ENCODE measurements around the gene WWP2.
"Not testable (repeated sequence)": the region's sequence is repeated elsewhere in the genome, so short reads cannot be mapped to it uniquely, and the experiment has no call there.

The WWP2 gene

DNA sequence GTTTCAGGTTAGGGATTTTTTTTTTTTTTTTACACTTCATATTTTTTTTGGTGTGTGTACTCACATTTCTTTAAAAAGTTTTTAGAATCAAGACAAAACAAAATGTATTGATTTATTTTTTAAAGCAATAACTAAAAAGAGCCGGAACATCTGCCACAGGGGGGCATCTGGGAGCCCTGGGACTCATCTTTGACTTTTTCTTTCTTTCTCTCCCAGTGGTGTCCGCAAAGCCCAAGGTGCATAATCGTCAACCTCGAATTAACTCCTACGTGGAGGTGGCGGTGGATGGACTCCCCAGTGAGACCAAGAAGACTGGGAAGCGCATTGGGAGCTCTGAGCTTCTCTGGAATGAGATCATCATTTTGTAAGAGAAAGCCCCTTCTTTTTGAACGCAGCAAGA, 36.3 kb downstream of the WWP2 start:
- DNase-seq: no peak

DNA sequence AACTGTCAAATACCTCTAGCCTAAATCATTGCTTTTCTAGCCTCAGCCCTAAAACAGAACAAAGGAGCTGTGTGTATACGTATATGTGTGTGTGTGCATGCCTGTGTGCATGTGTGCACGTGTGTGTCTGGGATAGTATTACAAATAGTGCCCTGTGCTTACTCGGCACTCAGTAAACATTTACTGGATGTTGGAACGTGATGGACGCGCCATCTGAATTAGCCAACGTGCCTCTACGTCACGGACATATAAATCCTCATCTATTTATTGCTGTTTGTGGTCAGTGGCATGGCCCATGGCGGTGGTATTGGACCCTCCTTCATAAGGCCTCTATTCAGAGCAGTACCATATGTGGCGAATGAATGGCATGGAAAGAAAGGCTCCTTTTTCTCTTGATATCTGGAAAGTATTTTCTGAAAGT, 37.5 kb downstream of the WWP2 start:
- DNase-seq: no peak

DNA sequence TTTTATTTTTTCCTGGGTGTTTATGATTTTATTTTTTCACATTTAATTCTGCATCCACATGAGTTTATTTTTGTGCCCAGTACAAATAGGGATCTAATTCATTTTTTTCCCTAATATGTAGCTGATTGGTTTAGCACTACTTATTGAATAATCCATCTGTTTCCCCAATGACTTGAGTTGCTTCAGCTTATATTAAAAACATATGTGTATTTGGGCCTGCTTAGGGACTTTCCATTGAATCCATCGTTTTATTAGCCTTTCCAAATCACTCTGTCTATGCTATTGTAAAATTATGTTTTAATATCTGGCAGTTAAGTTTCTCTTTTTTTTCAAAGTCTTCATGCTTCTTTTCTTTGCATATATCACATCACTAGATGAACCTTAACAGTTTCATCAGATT, 42.2 kb downstream of the WWP2 start:
- no peak for DNase-seq

DNA sequence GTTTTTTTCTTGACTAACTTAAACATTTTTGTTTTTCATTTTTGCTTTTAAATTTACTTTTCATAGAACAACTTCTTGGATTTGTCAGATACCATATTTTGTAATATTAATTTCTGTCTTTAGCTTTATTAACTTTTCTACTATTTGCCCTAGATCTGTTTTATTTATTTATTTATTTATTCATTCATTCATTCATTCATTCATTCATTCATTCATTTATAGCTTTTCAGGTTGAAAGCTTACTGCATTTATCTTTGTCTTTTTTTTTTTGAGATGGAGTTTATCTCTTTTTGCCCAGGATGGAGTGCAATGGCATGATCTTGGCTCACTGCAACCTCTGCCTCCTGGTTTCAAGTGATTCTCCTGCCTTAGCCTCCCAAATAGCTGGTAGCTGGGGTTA, 44.6 kb downstream of the WWP2 start:
- DNase-seq: not testable (repeated sequence)

DNA sequence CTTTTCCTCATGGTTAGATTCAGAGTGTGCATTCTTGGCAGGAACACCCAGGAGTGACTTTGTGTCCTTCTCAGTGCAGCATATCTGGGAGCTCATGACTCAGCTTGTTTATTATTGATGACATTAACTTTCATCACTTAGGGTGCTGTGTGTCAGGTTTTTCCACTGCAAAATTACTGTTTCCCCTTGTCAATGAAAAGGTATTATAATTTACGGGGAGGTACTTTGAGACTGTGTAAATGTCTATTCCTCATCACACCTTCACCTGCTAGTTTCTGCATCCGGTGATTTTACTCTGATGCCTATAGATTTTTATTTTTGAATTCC, 50.5 kb downstream of the WWP2 start:
- no peak for DNase-seq

DNA sequence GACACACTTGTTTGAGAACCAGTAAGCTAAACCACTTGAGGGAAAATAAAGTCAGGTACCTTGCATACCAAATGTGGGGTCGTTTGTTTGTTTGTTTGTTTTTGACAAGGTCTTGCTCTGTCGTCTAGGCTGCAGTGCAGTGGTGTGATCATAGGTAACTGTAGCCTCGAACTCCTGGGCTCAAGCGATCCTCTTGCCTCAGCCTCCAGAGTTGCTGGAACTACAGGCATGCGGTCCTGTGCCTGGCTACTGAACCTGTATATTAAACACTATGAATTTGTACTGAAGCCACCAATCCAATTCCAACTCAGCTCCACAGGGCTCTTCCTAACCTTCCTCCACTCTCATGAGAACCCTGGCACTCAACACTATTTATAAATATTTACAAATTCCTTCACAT, 51.9 kb downstream of the WWP2 start:
- no peak for DNase-seq

DNA sequence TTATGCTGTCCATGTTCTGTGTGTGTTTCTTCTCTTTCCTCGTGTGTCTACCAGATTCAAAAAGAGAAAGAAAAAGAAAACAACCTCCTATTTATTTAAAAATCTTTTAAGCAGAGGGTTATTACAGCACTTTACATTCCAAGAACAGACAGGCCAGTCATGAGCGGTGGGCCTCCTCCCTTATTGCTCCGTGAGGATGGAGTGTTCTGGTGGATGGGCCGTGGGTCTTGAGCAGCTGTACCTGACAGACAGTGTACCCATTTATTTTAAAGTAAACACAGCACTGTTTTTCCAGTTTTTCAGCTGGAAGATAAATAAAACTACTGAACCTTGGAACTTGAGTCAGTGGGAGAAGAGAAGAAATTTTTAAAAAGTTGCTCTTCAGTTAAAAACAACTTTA, 52.4 kb downstream of the WWP2 start:
- DNase-seq: no peak

DNA sequence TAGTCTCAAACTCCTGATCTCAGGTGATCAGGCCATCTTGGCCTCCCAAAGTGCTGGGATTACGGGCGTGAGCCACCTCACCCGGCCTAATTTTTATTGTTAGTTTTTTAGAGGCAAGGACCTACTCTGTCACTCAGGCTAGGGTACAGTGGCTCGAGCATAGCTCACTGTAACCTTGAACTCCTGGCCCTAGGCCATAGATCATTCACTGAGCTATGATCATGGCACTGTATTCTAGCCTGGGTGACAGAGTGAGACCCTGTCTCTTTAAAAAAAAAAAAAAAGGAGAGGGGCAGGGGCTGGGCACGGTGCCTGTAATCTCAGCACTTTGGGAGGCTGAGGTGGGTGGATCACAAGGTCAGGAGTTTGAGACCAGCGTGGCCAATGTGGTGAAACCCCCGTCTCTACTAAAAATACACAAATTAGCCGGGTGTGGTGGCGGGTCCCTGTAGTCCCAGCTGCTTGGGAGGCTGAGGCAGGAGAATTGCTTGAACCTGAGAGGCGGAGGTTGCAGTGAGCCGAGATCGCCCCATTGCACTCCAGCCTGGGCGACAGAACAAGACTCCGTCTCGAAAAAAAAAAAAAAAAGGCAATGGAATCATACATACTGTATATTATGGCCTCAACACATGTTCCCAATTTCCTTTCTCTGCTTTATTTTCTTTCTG, 53.2 kb downstream of the WWP2 start:
- not testable (repeated sequence) for DNase-seq

DNA sequence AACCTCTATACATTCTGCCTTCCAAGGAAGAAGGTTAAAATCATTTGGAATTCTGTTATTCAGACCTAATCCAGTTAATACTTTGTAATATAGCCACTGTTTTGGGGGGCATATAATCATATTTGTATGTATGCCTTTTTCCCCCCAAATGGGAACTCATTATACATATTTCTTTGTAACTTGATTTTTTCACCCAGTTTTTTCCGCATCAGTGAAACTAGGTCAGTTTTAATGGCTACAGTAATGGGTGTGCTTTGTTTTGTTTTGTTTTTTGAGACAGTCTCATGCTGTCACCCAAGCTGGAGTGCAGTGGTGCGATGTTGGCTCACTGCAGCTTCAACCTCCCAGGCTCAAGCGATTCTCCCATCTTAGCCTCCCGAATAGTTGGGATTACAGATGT, 54.9 kb downstream of the WWP2 start:
- no peak for DNase-seq

DNA sequence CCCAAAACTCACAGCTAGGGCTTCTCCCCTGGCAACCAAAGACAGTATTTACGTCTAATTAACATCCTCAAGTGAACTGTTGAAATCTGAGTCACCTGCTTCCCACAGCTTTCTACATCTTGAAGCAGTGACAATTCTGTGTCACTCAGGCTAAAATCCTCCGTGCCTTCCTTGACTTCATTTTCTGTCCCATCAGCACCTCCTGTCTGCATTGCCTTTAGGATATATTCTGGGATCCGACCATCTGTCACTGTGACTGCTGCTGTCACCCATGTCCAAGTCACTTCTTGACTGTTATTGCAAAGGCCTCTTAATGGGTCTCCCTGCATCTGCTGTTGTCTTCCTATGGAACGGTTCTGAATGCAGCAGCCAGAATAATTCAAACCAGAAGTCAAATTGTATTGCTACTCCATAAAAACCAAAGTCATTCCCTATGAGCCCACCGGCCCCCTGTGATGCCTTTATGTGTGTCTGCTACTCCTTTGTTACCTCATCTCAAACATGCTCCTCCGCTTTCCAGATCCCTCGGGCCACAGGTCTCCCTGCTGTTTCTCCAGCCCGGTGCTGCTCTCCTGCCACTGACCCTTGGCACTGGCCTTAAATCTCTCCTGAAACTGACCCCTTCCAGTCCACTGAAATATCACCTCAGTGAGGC, 56.9 kb downstream of the WWP2 start:
- no peak for DNase-seq

DNA sequence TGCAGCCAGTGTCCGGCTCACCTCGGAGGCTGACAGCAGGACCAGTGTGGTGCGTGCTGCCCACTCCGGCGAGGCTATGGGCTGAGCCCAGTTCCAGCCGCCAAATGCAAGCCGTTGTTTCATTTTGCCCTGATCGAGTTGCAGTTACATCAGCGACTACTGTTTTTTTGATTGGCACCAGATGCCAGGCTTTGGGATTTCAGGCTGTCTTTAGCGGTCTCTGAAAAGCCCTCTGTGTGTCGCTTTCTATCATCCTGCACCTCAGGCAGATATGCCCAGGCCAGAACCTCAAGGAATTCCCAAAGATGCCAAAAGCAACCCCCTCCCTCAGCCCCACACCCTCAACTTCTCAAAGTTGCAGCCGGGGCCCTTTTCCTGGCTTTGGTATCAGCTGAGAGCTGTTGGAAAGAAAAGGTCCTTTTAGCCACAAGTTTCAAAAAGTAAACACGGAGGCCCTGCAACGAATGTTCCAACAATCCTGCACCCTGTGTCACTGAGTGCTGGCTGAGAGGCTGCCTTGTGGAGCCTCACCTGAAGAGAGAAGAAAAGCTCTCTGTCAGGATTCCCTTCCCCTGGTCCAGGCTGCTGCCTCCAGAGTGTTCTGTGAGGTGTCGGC, 58.9 kb downstream of the WWP2 start:
- DNase-seq: no peak

DNA sequence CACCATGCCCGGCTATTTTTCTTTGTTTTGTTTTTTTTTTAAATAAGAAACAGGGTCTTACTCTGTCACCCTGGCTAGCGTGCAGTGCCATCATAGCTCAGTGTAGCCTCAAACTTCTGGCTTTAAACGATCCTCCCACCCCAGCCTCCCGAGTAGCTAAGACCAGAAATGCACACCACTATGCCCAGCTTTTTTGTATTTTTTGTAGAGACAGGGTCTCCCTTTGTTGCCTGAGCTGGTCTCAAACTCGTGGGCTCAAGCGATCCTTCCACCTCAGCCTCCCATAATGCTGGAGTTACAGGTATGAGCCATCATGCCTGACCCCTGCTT, 59.7 kb downstream of the WWP2 start:
- DNase-seq: no peak

DNA sequence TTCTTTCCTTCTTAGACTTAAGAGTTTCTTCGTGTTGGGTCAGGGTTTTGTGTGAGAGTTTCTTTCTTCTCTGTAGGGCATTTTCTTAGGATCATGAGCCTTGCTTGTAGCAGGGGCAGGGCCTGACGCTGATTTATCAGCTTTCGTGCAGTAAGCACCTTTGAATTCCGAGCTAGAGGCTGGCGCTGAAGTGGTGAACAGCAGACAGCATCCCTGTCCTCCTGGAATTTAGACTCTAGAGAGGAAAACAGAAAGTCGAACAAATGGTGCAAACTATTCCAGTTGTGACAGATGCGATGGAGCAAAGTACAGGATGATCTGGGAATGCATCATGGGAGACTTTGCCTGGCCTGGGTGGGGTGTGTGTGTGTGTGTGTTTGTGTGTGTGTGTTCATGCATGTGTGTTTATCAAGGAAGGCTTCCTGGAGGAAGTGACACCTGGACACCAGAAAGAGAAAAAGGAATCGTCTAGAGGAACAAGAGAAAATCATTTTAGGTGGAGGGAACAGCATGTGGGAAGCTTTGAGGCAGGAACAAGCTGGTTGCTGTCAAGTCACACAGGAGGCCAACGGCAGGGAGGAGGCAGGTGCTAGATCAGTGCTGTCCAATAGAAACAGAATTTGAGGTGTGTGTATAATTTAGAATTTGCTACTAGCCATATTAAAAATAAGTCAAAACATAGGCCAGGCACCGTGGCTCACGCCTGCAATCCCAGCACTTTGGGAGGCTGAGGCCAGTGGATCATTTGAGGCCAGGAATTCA, 60.2 kb downstream of the WWP2 start:
- no peak for DNase-seq

DNA sequence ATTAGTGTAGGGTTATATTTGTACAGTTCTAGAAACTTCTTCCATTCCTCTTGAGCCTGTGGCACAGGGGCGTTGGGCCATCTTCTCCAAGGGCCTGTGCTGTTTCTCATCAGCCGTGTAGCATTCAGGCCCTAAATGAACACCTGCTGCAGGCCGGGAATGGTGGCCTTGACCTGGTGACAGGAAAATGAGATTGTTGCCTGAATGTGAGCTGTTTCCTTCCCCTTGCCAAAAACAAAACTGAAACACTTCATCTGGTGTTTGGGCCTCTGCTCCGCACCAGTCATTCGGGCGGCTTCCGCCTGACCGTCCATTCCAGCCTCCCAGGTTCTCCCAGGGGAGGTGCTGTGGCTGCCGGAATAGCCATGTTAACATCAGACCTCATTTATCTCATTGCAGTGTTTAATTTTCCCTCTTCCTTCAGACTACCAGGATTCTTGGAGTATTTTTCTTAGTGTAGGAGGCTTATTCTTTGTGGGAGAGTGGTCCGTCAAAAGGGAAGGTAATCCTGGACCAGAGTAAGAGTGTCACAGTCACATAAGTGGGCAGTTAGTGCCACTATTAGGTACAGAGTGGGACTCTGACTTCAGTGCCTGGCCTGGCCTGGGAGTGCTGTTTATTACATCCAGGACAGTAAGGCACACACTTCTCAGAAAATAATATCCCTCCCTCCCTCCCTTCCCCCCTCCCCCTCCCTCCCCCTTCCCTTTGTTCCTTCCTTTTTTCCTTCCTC, 61.9 kb downstream of the WWP2 start:
- DNase-seq: no peak

DNA sequence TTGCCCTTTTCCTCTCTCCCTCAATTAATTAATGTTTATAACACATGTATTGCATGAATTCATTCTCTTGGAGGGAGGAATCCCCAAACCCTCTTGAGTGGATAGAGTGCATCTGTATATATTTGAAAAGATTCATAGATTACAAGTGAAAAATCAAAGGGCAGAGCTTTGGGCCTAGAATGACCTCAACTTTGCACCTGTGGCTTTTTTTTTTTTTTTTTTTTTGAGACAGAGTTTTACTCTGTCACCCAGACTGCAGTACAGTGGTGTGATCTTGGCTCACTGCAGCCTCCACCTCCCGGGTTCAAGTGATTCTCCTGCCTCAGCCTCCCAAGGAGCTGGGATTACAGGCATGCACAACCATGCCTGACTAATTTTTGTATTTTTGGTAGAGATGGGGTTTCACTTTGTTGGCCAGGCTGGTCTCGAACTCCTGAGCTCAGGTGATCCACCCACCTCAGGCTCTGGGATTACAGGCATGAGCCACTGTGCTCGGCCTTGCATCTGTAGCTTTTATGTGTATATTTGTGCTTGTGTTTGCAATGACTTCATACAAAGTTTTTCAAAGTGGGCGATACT, 62.5 kb downstream of the WWP2 start:
- DNase-seq: not testable (repeated sequence)

DNA sequence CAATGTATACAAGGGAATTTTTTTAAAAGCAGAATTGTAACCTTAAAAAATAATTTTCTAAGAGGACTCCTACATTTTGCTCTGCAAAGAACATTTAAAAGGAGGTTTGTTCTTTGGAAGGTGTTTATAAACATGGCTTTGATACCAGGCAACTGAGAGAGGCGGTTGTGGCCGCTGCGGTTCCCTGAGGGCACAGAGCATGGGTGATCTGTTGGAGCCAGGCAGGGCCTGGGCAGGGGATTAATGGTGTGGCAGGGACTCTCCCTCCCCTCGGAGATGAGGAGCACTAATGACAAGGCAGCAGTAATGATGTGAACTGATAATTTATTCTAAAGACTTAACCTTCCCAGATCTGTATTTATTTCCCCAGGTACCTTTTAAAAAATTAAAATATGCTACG, 65.4 kb downstream of the WWP2 start:
- DNase-seq: no peak

DNA sequence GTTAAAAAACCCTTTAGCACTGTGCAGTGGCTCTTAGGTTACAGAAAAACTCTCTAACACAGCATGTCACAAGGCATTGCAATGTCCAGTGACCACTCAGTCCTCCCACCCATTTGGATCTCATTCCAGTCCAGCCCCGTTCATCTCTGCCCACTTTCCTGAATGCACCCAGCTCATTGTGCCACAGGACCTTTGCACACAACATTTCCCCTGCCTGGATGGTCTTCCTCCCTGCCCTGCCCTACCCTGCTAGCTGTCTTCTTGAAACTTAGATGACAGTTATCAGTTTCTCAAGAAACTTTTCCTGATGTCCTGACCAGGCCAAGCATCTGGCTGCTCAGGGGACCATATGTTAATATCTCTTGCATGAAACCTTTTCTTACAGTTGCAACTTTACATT, 67.2 kb downstream of the WWP2 start:
- no peak for DNase-seq

DNA sequence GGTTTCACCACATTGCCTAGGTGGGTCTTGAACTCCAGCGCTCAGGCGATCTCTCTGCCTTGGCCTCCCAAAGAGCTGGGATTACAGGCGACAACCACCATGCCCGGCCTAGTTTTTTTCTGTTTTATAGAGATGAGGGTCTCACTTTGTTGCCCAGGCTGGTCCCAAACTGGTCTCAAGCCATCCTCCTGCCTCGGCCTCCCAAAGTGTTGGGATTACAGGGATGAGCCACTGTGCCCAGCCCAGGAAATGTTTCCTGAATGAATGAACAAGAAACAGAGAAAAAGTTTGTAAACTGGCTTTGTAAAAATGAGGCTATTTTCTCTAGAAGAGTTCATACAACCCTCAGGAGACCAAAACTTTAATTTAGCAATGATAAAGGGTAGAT, 68.0 kb downstream of the WWP2 start:
- DNase-seq: no peak

DNA sequence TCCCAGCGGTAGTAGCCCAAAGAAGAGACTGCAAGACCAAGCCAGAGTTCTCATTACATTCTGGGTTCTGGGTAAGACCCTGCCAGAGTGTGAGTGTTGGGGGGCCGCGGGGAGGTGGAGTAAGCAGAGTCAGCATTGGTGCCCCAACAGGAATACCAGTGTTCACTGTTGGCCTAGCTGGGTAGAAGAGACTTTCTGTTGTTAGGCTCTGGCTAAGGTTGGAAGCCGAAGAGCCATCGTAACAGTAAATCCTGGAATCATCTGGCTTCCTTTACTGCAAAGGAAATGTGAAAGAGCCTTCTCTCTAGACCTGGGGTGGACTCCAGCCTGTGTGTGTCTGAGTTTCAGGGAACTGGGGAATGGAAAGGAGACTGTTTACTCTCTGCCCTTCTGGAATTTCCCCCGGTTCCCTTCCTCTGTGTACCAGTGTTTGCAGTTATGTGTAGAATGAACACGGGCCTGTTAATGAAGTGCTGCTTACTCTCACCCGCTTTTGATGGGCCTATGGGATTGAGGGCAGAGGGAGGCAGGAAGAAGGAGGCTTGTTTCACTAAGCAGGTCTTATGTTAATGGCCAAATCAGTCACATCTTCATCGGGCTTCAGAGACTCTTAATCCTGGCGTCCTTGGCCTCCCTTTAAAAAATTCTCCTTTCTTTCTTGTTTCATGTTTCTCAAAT, 68.5 kb downstream of the WWP2 start:
- DNase-seq: no peak

DNA sequence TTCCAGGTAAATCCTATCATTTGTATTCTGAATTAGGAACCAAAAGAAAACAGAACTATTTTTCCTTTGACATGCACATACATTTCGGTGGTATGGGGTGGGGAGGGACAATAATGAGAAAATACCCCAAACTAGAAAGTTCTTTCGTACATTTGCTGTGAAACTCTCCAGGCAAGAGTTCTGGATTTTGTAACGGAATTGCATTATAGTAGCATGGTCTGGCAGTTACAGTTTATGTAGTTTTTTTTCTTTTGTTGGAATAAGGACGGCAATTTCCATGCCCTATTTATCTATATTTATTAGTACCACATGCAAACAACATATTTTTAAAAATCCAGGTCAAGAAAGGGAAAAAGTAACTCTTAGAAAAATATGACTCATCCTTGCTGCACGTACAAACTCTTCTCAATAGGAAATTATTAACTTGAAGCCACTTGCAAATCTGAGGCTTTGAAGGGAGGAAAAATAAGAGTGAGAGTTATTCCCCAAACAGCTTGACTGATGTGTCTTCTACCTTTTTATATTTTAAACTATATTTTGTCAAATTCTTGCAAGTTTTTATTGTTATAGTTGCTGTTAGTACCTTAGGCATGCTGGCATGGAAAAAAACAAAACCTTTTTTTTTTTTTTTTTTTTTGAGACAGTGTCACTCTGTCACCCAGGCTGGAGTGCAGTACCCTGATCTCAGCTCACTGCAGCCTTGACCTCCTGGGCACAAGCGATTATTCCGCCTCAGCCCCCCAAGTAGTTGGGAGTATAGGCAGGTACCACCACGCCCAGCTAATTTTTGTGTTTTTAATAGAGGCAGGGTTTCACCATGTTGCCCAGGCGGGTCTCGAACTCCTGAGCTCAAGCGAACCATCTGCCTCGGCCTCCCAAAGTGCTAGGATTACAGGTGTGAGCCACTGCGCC, 69.3 kb downstream of the WWP2 start:
- no peak for DNase-seq

All from CD4-positive, alpha-beta T cell treated with Interleukin-21 for 1 hour (primary cell).